GM06990 (cell line): ENCODE data around the gene CD55.

Source experiments
- DNase-seq: peaks from one replicate; pipeline ENCODE4 v3.0.0-alpha.2; 2011; ENCODE audit not compliant: insufficient read length; ENCODE audit errors: extremely low read depth
- H3K27me3 ChIP-seq: replicated peaks from 2 replicates; pipeline ENCODE4 v1.6.0; 2011; ENCODE audit warnings: low read length; ENCODE audit not compliant: control insufficient read depth, insufficient read depth
- H3K36me3 ChIP-seq: 2 replicates; pipeline ENCODE4 v1.5.1; 2011; ENCODE audit warnings: low read length; ENCODE audit not compliant: control insufficient read depth, insufficient read depth
- H3K4me3 ChIP-seq: replicated peaks from 2 replicates; pipeline ENCODE4 v1.5.1; 2011; ENCODE audit warnings: low read depth, mild to moderate bottlenecking, control low read depth, low read length
- TF ChIP-seq, protein P1 (sequence below): IDR thresholded peaks from 2 replicates; pipeline ENCODE4 v1.5.1; 2011; ENCODE audit warnings: low read length, control low read depth, mild to moderate bottlenecking, inconsistent platforms; ENCODE audit not compliant: insufficient read depth, poor library complexity, severe bottlenecking

Gene CD55

DNA sequence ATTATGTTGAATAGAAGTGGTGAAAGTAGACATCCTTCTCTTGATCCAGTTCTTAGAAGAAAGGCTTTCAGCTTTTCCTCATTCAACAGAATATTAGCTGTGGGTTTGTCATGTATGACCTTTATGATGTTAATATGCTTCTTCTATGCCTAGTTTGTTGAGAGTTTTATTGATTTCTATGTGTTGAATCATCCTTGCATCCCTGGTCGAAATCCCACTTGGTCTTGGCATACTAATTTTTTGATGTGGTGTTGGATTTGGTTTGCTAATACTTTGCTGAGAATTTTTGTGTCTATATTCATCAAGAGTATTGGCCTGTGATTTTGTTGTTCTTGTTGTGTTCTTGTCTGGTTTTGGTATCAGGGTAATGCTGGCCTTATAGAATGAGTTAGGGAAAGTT is 20.9 kb downstream of the CD55 start:
- H3K4me3 ChIP-seq: no peak overlapping the region
- DNase-seq: no peak
- H3K36me3 ChIP-seq: peaks cover 2% of the 10 kb centered on the region
- TF ChIP-seq, protein P1, sequence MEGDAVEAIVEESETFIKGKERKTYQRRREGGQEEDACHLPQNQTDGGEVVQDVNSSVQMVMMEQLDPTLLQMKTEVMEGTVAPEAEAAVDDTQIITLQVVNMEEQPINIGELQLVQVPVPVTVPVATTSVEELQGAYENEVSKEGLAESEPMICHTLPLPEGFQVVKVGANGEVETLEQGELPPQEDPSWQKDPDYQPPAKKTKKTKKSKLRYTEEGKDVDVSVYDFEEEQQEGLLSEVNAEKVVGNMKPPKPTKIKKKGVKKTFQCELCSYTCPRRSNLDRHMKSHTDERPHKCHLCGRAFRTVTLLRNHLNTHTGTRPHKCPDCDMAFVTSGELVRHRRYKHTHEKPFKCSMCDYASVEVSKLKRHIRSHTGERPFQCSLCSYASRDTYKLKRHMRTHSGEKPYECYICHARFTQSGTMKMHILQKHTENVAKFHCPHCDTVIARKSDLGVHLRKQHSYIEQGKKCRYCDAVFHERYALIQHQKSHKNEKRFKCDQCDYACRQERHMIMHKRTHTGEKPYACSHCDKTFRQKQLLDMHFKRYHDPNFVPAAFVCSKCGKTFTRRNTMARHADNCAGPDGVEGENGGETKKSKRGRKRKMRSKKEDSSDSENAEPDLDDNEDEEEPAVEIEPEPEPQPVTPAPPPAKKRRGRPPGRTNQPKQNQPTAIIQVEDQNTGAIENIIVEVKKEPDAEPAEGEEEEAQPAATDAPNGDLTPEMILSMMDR: no peak
- no peaks in the 10 kb centered on the region for H3K27me3 ChIP-seq

DNA sequence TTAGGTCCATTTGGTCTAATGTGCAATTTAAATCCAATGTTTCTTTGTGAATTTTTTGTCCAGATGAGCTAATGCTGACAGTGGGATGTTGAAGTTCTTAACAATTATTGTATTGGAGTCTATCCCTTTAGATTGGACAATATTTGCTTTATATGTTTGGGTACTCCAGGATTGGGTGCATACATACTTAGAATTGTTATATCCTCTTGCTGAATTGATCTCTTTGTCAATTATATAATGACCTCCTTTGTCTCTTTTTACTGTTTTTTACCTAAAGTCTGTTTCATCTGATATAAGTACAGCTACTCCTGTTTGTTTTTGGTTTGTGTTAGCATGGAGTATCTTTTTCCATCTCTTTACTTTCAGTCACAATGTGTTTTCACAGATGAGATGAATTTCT is 22.2 kb downstream of the CD55 start:
- TF ChIP-seq, protein P1: no peak
- Histone ChIP-seq H3K4me3 (no peak overlapping the region), H3K27me3 (no peaks in the 10 kb centered on the region), H3K36me3 (peaks cover 4% of the 10 kb centered on the region)
- no peak for DNase-seq

DNA sequence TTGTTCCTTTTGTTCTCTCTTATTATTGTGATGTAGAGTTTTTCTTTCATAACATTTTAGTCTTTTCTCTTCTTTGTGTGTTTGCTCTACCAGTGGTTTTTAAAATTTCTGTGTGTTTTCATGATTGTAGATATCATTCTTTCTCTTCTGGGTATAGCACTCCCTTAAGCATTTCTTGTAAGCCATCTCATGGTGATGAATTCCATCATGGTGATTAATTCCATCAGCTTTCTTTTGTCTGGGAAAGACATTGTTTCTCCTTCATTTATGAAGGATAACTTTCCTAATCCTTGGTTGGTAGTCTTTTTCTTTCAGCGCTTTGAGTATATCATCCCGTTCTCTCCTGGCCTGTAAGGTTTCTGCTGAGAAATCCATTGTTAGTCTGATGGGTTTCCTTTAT is 22.7 kb downstream of the CD55 start:
- H3K4me3 ChIP-seq: no peak overlapping the region
- no peak for DNase-seq
- no peaks in the 10 kb centered on the region for H3K27me3 ChIP-seq
- TF ChIP-seq, protein P1: no peak
- H3K36me3 ChIP-seq: peaks cover 4% of the 10 kb centered on the region

DNA sequence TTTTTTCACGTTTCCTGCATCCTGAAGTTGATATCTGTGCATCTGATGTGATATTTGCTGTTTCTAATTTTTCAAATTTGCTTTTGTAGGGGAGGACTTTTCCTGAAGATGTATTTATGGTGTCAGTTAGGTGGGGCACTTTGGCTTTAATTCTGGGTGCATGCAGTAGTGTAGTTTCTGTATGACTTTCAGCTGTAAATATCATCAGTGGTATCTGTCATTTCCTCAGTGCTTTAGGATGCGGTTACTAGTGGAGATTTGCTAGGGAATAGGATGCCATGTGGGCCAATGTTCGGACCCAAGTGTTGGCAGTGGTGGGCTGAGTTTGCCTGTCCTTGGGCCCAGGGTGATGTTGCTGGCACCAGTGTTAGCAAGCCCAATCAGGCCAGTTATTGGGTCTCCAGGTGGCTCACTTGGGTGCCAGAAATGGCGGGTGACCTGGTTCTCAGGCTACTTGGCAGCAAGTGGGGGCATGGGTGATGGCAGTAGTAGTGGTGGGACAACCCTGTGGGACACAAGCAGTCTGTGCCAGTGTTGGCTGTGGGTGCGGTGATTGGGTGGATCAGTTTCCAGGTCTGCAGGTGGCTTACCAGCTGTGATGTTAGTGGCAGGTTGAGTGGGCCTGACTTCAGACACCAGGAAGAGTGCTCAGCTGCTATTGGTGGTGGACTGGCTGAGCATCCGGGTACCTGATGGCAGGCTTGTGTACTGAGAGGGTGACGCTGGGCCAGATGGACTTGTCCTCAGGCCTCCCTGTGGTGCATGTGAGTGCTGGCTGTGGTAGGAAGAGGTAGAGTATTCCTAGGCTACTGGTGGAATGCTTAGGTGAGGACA is 24.4 kb downstream of the CD55 start:
- DNase-seq: no peak
- Histone ChIP-seq H3K36me3 (peaks cover 4% of the 10 kb centered on the region), H3K4me3 (no peak overlapping the region), H3K27me3 (no peaks in the 10 kb centered on the region)
- TF ChIP-seq, protein P1: no peak

DNA sequence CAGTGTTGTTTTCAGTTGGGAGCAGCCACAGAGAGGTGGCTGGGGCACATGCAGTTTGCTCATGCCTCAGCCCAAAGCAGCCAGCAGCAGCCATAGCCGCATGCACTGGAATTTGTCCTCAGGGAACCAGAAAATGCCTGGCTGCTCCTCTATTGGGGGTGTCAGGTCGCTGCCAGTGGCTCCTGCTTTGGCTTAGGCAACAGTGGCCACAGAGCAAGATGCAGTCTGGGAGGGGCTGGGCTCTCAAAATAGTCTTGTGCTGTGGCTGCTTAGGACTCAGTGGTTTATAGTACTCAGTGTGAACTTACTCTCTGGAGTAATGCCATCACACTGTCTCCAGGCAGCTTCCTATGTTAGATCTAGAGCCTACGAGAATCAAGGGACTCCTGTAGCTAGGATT is 25.0 kb downstream of the CD55 start:
- Histone ChIP-seq H3K4me3 (no peak overlapping the region), H3K27me3 (no peaks in the 10 kb centered on the region), H3K36me3 (peaks cover 4% of the 10 kb centered on the region)
- TF ChIP-seq, protein P1: no peak
- no peak for DNase-seq
